ENCODE results near the gene RPS6KB1. TPM values are rescaled to one million over a fixed set of nuclear protein-coding genes. Genes with fewer than 3 reads are reported as not detected.
A peak's percentile ranks its signal among the peaks of the same experiment; 100 is the strongest.

Gene RPS6KB1
- total RNA-seq, 1 experiment from 2014 or later = 66.9 TPM

DNA sequence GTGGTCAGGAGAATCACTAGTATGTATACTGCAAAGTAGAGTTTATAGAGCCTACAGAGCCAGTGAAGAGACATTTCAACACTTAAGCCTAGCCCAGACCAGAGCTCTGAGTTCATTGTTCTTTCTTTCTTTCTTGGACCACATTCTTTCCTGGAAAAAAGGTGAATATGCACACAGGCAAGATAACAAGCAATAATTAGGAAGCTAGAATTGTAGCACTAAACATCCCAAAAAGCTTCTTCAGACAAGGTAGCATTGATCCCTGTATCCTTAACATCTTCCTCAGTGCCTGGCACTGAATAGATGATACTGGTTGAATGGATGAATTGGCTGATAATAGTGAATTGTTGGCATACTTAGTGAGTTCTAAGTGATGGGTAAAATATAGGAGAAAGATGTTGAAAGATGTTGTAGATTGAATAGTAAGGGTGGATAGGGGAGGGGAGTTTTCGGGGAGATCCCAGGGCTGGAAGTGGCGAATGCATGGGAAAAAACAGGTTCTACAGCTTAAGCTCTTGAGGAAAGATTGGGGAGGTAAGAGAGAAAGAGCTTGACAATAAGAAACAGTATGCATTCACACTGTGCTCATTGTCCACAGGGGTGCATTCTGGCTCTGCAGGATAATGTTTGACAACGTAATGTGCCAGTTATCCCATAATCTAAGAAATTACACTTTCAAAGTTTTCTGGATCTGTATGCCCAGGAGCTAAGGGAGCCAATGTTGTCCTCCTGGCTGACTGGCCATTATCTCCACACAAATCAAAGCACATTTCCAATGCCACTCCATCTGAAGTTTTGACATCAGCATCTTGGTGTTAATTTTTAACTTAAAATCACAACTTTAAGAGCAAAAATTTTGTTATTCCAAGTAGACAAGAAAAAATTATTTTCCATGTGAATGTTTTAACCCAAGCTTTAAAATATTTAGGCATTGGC lies 35.8 kb upstream of the RPS6KB1 start:
- intact Hi-C loops (cut with micrococcal nuclease; ENCODE audit: unreplicated experiment) = no loop called here
- BruUV-seq (replicated peaks) = no TSS peak
- Mint-ChIP-seq H3K27ac (ENCODE audit: unreplicated experiment) (peak overlapping the region; percentile 6), H3K36me3 (ENCODE audit: insufficient read depth, unreplicated experiment) (peaks cover 31% of the 10 kb centered on the region), H3K4me3 (ENCODE audit: unreplicated experiment) (no peak overlapping the region), H3K4me1 (ENCODE audit: low read depth, unreplicated experiment) (peaks cover 28% of the 10 kb centered on the region), H3K9me3 (ENCODE audit: unreplicated experiment) (no peaks in the 10 kb centered on the region), H3K27me3 (ENCODE audit: insufficient read depth, unreplicated experiment) (no peaks in the 10 kb centered on the region)
- no peak overlapping the region for H3K4me3 ChIP-seq (ENCODE audit: low read depth, low read length)
- ChIA-PET POLR2A (interaction anchor here (1.2 kb wide), 1 partner anchor 150 kb away, joined by 5 read pairs; the partner anchor contains the start of genes PTRH2 and VMP1), CTCF (interaction anchor here (1.0 to 1.6 kb wide), 4 partner anchors 12 to 110 kb away, joined by 3 to 9 read pairs (median 3); no protein-coding TSS in a partner anchor)
- H3K27me3 ChIP-seq (replicated peaks; ENCODE audit: control insufficient read depth, insufficient read depth, low read length) = no peaks in the 10 kb centered on the region
- no peak for DNase-seq
- TF ChIP-seq CTCF (IDR thresholded peaks at IDR 0.05; ENCODE audit: insufficient read depth in 1 of 2, low read depth in 1 of 2, low read length in 1 of 2, severe bottlenecking in 1 of 2, unreplicated experiment in 1 of 2) = no peak
- no peaks in the 10 kb centered on the region for H3K9me3 ChIP-seq
- H3K36me3 ChIP-seq (ENCODE audit: control insufficient read depth, insufficient read depth, low read length) = no peaks in the 10 kb centered on the region
- H3K4me1 ChIP-seq = peaks cover 57% of the 10 kb centered on the region

- BruUV-seq (replicated peaks) = no TSS peak
- no peak overlapping the region for H3K4me3 ChIP-seq (ENCODE audit: low read depth, low read length)
- no peaks in the 10 kb centered on the region for H3K36me3 ChIP-seq (ENCODE audit: control insufficient read depth, insufficient read depth, low read length)
- intact Hi-C loops (cut with micrococcal nuclease; ENCODE audit: unreplicated experiment) = loop anchor here (2.0 kb wide), 1 partner anchor 13 kb away; no protein-coding TSS in a partner anchor
- H3K4me1 ChIP-seq = peaks cover 47% of the 10 kb centered on the region
- H3K9me3 ChIP-seq = no peaks in the 10 kb centered on the region
- CTCF ChIA-PET = interaction anchor here (1.5 to 1.6 kb wide), 2 partner anchors 104 kb away, joined by 9 to 21 read pairs; no protein-coding TSS in a partner anchor
- no peaks in the 10 kb centered on the region for H3K27me3 ChIP-seq (replicated peaks; ENCODE audit: control insufficient read depth, insufficient read depth, low read length)
- no peak overlapping the region for H3K4me3 Mint-ChIP-seq (ENCODE audit: unreplicated experiment)
- DNase-seq = no peak
- no peaks in the 10 kb centered on the region for H3K27me3 Mint-ChIP-seq (ENCODE audit: insufficient read depth, unreplicated experiment)
- no peak for TF ChIP-seq CTCF (IDR thresholded peaks at IDR 0.05; ENCODE audit: insufficient read depth in 1 of 2, low read depth in 1 of 2, low read length in 1 of 2, severe bottlenecking in 1 of 2, unreplicated experiment in 1 of 2)
- POLR2A ChIA-PET = interaction anchor here (0.6 kb wide), 1 partner anchor 106 kb away, joined by 3 read pairs; no protein-coding TSS in a partner anchor
- H3K9me3 Mint-ChIP-seq (ENCODE audit: unreplicated experiment) = no peaks in the 10 kb centered on the region
- no peak overlapping the region for H3K27ac Mint-ChIP-seq (ENCODE audit: unreplicated experiment)
- H3K36me3 Mint-ChIP-seq (ENCODE audit: insufficient read depth, unreplicated experiment) = peaks cover 31% of the 10 kb centered on the region
- peaks cover 20% of the 10 kb centered on the region for H3K4me1 Mint-ChIP-seq (ENCODE audit: low read depth, unreplicated experiment)
Observed at GRCh38 chr17:59858167-59858816, 34.6 kb upstream of the RPS6KB1 start.

DNA sequence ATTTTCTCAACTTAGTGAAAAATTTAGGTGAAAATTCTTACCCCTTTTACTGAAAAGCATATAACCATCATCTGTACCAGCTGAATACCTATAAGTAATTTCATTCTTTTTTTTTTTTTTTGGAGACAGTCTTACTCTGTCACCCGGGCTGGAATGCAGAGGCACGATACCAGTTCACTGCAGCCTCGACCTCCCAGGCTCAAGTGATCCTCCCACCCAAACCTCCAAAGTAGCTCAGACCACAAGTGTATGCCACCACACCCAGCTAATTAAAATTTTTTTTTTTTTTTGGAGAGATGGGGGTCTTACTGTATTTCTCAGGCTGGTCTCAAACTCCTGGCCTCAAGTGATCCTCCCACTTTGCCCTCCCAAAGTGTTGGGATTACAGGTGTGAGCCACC lies 34.0 kb upstream of the RPS6KB1 start:
- H3K9me3 Mint-ChIP-seq (ENCODE audit: unreplicated experiment) = no peaks in the 10 kb centered on the region
- peaks cover 42% of the 10 kb centered on the region for H3K4me1 ChIP-seq
- H3K36me3 Mint-ChIP-seq (ENCODE audit: insufficient read depth, unreplicated experiment) = peaks cover 27% of the 10 kb centered on the region
- no peaks in the 10 kb centered on the region for H3K27me3 ChIP-seq (replicated peaks; ENCODE audit: control insufficient read depth, insufficient read depth, low read length)
- peak in 1 of 2 experiments; percentile 3 for DNase-seq
- TF ChIP-seq CTCF (IDR thresholded peaks at IDR 0.05; ENCODE audit: insufficient read depth in 1 of 2, low read depth in 1 of 2, low read length in 1 of 2, severe bottlenecking in 1 of 2, unreplicated experiment in 1 of 2) = no peak
- no TSS peak for BruUV-seq (replicated peaks)
- H3K27me3 Mint-ChIP-seq (ENCODE audit: insufficient read depth, unreplicated experiment) = no peaks in the 10 kb centered on the region
- no peak overlapping the region for H3K4me3 ChIP-seq (ENCODE audit: low read depth, low read length)
- H3K9me3 ChIP-seq = no peaks in the 10 kb centered on the region
- H3K27ac Mint-ChIP-seq (ENCODE audit: unreplicated experiment) = no peak overlapping the region
- no peaks in the 10 kb centered on the region for H3K36me3 ChIP-seq (ENCODE audit: control insufficient read depth, insufficient read depth, low read length)
- CTCF ChIA-PET = interaction anchor here (0.6 to 1.5 kb wide), 10 partner anchors 10 to 415 kb away, joined by 3 to 21 read pairs (median 4); partner anchors contain the start of genes RPS6KB1 and TUBD1
- POLR2A ChIA-PET = interaction anchor here (0.6 kb wide), 2 partner anchors 26 to 107 kb away, joined by 3 read pairs; no protein-coding TSS in a partner anchor
- intact Hi-C loops (cut with micrococcal nuclease; ENCODE audit: unreplicated experiment) = loop anchor here (1.0 to 2.0 kb wide), 3 partner anchors 14 to 112 kb away; no protein-coding TSS in a partner anchor
- peaks cover 15% of the 10 kb centered on the region for H3K4me1 Mint-ChIP-seq (ENCODE audit: low read depth, unreplicated experiment)
- no peak overlapping the region for H3K4me3 Mint-ChIP-seq (ENCODE audit: unreplicated experiment)

Data from Caco-2 (cell line).